ENCODE measurements around the gene ALS2CL.

Gene ALS2CL

DNA sequence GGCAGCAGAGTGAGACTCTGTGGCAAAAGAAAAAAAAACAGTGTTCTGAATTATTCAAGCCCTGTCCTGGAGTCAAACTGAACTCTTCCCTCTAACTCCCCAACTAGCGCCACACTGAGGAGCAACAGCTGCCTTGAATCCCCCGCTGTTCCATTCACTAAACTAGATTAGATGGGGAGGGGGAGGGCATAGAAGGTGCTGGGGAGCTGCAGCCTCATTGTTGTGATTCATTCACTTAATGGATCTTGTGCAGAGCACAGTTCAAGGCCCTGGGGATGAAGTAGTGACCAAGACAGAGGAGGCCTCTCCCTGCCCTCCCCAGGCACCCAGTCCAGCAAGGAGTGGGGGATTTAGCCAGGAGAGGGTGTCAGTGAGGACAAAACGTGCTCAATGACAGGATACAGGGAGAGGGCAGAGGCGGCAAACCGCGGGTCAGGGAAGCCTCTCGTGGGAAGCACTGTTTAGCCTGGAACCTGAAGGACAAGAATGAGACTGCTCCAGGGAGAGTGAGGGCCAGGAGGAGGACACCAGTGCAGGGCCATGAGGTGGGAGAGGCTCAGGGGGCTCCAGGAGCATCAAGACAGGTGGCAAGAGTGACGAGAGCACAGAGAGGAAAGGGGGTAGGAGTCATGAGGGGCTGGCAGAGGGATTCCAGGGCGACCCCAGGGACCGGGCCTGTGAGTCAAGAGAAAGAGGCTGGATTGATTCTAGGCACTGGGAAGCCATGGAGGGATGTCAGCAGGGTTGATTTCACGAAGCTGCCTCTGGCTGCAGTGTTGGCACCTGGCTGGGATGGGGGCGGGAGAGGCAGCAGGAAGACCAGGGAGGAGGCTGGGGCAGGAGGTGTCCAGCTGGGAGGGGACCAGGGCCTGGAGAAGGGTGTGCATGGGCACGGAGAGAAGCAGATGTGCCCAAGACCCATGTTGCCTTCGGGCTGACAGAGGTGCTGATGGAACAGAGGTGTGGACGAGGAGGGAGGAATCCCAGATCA lies 31.4 kb downstream of the ALS2CL start:
- Histone ChIP-seq H3K36me3 (no peaks in the 10 kb centered on the region), H3K27me3 (no peaks in the 10 kb centered on the region), H3K4me1 (ENCODE audit: control insufficient read depth in 1 of 2, insufficient read depth in 1 of 2, low read depth in 1 of 2, low read length in 1 of 2) (no peaks in the 10 kb centered on the region), H3K9me3 (no peaks in the 10 kb centered on the region), H3K27ac (no peak overlapping the region), H3K4me3 (ENCODE audit: low read depth in 1 of 2, low read length in 1 of 2) (no peak overlapping the region)
- TF ChIP-seq, protein P1, sequence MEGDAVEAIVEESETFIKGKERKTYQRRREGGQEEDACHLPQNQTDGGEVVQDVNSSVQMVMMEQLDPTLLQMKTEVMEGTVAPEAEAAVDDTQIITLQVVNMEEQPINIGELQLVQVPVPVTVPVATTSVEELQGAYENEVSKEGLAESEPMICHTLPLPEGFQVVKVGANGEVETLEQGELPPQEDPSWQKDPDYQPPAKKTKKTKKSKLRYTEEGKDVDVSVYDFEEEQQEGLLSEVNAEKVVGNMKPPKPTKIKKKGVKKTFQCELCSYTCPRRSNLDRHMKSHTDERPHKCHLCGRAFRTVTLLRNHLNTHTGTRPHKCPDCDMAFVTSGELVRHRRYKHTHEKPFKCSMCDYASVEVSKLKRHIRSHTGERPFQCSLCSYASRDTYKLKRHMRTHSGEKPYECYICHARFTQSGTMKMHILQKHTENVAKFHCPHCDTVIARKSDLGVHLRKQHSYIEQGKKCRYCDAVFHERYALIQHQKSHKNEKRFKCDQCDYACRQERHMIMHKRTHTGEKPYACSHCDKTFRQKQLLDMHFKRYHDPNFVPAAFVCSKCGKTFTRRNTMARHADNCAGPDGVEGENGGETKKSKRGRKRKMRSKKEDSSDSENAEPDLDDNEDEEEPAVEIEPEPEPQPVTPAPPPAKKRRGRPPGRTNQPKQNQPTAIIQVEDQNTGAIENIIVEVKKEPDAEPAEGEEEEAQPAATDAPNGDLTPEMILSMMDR (IDR thresholded peaks at IDR 0.05): no peak

DNA sequence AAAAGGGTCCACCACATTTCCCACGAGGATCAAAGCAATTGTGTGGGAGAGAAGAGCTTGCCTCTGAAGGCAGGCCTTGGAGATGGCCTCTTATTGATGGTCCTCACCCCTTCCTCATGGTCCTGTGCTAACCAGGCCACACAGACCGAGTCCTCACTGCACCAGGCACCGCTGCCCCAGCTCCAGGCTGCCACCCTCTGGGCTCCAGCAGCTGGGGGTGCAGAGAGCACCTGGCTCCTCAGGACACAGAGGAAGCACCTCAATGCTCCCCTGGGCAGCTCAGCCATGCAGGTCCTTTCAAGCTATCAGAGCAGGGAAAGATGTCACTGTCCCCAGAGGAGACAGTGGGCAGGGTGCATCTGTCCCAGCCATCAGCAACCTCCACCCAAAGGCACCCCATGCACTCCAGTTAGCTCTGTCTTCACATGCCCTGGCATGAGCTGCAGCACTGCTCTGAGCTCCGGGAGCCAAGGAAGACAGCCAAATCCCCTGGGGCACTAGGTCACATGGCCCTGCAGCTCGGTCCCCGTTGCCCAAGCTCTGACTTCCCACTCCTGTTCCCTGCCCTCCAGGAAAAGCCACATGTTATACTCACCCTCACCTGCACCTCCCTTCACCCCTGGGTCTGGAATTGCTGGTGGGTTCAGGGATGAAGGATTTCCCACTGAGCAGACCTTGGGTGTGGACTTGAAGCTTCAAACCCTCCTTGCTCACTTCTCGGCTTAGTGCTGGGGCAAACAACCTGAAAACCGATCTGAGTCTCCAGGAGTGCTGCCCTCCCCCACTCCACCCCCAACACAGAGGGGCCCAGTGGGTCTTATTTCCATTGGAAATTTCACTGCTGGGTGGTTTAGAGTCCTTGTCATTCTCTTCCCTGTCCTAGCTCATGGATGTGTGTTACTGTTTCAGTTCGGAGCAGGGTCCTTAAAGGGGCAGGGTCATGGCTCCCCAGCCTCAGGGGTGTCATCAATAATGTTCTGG lies 32.6 kb downstream of the ALS2CL start:
- Histone ChIP-seq H3K36me3 (no peaks in the 10 kb centered on the region), H3K4me1 (ENCODE audit: control insufficient read depth in 1 of 2, insufficient read depth in 1 of 2, low read depth in 1 of 2, low read length in 1 of 2) (no peaks in the 10 kb centered on the region)
- TF ChIP-seq, protein P1 (IDR thresholded peaks at IDR 0.05): no peak

DNA sequence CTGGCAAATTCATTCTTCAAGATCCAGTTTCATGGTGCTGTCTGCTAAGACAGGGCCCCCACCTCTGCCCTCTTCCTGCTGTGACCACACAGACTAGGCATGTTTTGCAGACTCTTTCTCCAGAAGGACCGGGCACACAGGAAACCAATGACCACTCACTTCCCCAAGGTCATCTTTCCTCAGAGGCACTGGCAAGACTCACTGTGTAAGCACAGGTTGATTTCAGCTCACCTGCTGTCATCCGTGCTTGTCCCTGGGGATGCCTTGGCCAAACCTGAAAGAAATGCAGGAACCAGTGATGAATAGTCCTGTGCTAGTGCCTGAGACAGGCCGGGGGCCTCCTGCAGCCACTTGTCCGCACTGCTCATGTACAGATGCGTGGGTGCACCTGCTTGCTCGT lies 33.5 kb downstream of the ALS2CL start:
- Histone ChIP-seq H3K27ac (no peak overlapping the region), H3K36me3 (no peaks in the 10 kb centered on the region), H3K4me1 (ENCODE audit: control insufficient read depth in 1 of 2, insufficient read depth in 1 of 2, low read depth in 1 of 2, low read length in 1 of 2) (no peaks in the 10 kb centered on the region), H3K4me3 (ENCODE audit: low read depth in 1 of 2, low read length in 1 of 2) (no peak overlapping the region), H3K9me3 (no peaks in the 10 kb centered on the region), H3K27me3 (no peaks in the 10 kb centered on the region)
- TF ChIP-seq, protein P1 (IDR thresholded peaks at IDR 0.05): no peak

More for the DNA sequence above, 32.6 kb downstream of the ALS2CL start:
- Histone ChIP-seq H3K27ac (no peak overlapping the region), H3K9me3 (no peaks in the 10 kb centered on the region), H3K27me3 (no peaks in the 10 kb centered on the region), H3K4me3 (ENCODE audit: low read depth in 1 of 2, low read length in 1 of 2) (no peak overlapping the region)

DNA sequence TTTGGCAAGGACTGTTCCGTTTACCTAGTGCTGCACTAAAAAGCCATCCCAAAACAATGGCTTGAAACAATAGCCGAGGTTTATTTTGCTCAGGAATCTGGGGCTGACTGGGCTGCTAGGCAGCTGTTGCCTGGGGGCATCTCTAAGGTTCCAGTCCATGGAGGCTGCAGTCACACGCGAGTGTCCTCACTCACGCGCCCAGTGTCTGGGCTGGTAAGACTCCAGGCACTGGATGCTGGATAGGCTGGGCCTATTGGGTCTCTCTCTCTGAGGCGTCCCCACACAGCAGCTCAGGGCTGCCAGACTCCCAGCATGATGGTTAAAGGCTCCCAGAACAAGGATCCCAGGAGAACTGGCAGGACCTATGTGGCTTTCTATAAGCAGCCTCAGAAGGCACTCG lies 34.2 kb downstream of the ALS2CL start:
- TF ChIP-seq, protein P1 (IDR thresholded peaks at IDR 0.05): no peak
- Histone ChIP-seq H3K4me1 (ENCODE audit: control insufficient read depth in 1 of 2, insufficient read depth in 1 of 2, low read depth in 1 of 2, low read length in 1 of 2) (no peaks in the 10 kb centered on the region), H3K27me3 (no peaks in the 10 kb centered on the region), H3K9me3 (no peaks in the 10 kb centered on the region), H3K27ac (no peak overlapping the region), H3K4me3 (ENCODE audit: low read depth in 1 of 2, low read length in 1 of 2) (no peak overlapping the region), H3K36me3 (no peaks in the 10 kb centered on the region)

DNA sequence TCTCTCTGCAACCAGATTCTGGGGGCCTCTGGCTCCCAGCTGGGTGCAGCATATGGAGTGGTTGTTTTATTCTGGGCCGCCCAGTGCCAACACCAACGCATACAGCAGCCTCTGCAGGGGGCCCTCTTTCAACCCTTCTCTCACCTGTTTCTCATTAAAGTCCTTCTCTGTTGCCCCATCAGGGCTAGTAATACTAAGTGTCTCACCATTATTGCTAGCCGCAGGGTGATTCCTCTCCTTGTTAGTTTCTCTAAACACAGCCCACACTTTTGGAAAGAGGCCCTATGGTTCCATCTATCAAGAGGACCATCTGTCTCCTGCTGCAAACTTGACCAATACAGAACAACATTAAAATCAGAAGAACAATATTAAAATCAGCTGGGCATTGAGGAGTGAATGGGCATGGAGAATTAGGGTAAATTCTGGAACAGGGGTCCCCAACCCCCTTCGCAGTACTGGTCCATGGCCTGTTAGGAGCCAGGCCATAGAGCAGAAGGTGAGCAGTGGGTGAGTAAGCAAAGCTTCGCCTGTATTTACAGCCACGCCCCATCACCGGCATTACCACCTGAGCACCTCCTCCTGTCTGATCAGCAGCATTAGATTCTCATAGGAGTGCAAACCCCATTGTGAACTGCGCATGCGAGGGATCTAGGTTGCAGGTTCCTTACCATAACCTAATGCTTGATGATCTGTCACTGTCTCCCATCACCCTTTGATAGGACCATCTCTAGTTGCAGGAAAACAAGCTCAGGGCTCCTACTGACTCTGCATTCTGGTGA lies 36.5 kb downstream of the ALS2CL start:
- H3K4me1 ChIP-seq (ENCODE audit: control insufficient read depth in 1 of 2, insufficient read depth in 1 of 2, low read depth in 1 of 2, low read length in 1 of 2): no peaks in the 10 kb centered on the region
- TF ChIP-seq, protein P1 (IDR thresholded peaks at IDR 0.05): no peak
- H3K27ac ChIP-seq: no peak overlapping the region
- no peaks in the 10 kb centered on the region for H3K36me3 ChIP-seq
- H3K9me3 ChIP-seq: no peaks in the 10 kb centered on the region
- no peak overlapping the region for H3K4me3 ChIP-seq (ENCODE audit: low read depth in 1 of 2, low read length in 1 of 2)
- no peaks in the 10 kb centered on the region for H3K27me3 ChIP-seq
